Measurements from ENCODE around the gene LMNB1. TPM values are rescaled to one million over a fixed set of nuclear protein-coding genes. Genes with fewer than 3 reads are reported as not detected.

The LMNB1 gene
- total and polyA plus RNA-seq, 2 of the 13 experiments (the other 11 are each of a cell fraction or from before 2014, with no cell fraction given) = 12.5 to 159 TPM

- no TSS peak for BruUV-seq (replicated peaks)
- POLR2A ChIA-PET = no interaction called here
- CTCF ChIA-PET (ENCODE audit: low intra/inter-chr PET ratio, low total read pairs) = no interaction called here
These were observed 71.3 kb downstream of the LMNB1 start for GRCh38 chr5:126848253-126848652.

GRCh38 chr5:126849101-126849678 is 72.3 kb downstream of the LMNB1 start:
- DNase-seq (ENCODE audit: low spot score) = no peak
- no TSS peak for BruUV-seq (replicated peaks)
- Histone ChIP-seq H2AFZ (ENCODE audit: low read length) (no peak overlapping the region), H3K27me3 (ENCODE audit: control insufficient read depth in 1 of 2, insufficient read depth in 2 of 2, low read length in 2 of 2) (no peaks in the 10 kb centered on the region), H3K4me2 (ENCODE audit: low read depth, low read length) (no peak overlapping the region), H3K79me2 (ENCODE audit: insufficient read depth, low read length) (no peaks in the 10 kb centered on the region), H3K9me3 (ENCODE audit: low read length) (no peaks in the 10 kb centered on the region), H3K4me3 (replicated peaks in 1 of 3; ENCODE audit: insufficient read depth in 1 of 3, low read depth in 2 of 3, low read length in 3 of 3) (no peak overlapping the region), H3K27ac (ENCODE audit: extremely low read length, insufficient read depth, low read length) (no peak overlapping the region), H3K9ac (ENCODE audit: insufficient read depth, low read depth, low read length) (no peak overlapping the region), H4K20me1 (ENCODE audit: insufficient read depth, low read length) (no peaks in the 10 kb centered on the region), H3K36me3 (replicated peaks in 1 of 2; ENCODE audit: control insufficient read depth in 1 of 2, insufficient read depth in 2 of 2, low read length in 2 of 2) (no peaks in the 10 kb centered on the region), H3K4me1 (ENCODE audit: insufficient read depth, low read length) (no peaks in the 10 kb centered on the region)
- ATAC-seq = peak; percentile 44; the same call in 1 of the 3 replicates
- ChIA-PET CTCF (ENCODE audit: low intra/inter-chr PET ratio, low total read pairs) (no interaction called here), POLR2A (no interaction called here)
- TF ChIP-seq CEBPB (IDR thresholded peaks at IDR 0.05; ENCODE audit: borderline replicate concordance, low read depth, low read length) (peak; percentile 16; the same call in 1 of the 2 replicates), KAT8 (CRISPR knock-in tag; IDR thresholded peaks at IDR 0.05) (no peak), NR2F2 (IDR thresholded peaks at IDR 0.05; ENCODE audit: borderline replicate concordance, low read depth) (no peak)
- in situ Hi-C loops (cut with HindIII; ENCODE audit: extremely low pct_ligation_motif_present, low pct_unique_long_range_greater_than_20kb) = no loop called here
- intact Hi-C loops (cut with micrococcal nuclease; ENCODE audit: unreplicated experiment) = no loop called here
- 80% methylated on average over 3 of the region's 3 CpGs for WGBS (ENCODE audit: low lambda C conversion rate)
- FAIRE-seq = no peak

More at GRCh38 chr5:126848253-126848652, 71.3 kb downstream of the LMNB1 start:
- Histone ChIP-seq H3K79me2 (ENCODE audit: insufficient read depth, low read length) (no peaks in the 10 kb centered on the region), H3K4me3 (replicated peaks in 1 of 3; ENCODE audit: insufficient read depth in 1 of 3, low read depth in 2 of 3, low read length in 3 of 3) (no peak overlapping the region), H3K36me3 (replicated peaks in 1 of 2; ENCODE audit: control insufficient read depth in 1 of 2, insufficient read depth in 2 of 2, low read length in 2 of 2) (no peaks in the 10 kb centered on the region), H4K20me1 (ENCODE audit: insufficient read depth, low read length) (no peaks in the 10 kb centered on the region), H2AFZ (ENCODE audit: low read length) (no peak overlapping the region), H3K4me1 (ENCODE audit: insufficient read depth, low read length) (no peaks in the 10 kb centered on the region), H3K4me2 (ENCODE audit: low read depth, low read length) (no peak overlapping the region), H3K9ac (ENCODE audit: insufficient read depth, low read depth, low read length) (no peak overlapping the region), H3K27me3 (ENCODE audit: control insufficient read depth in 1 of 2, insufficient read depth in 2 of 2, low read length in 2 of 2) (no peaks in the 10 kb centered on the region), H3K9me3 (ENCODE audit: low read length) (no peaks in the 10 kb centered on the region), H3K27ac (ENCODE audit: extremely low read length, insufficient read depth, low read length) (no peak overlapping the region)
- in situ Hi-C loops (cut with HindIII; ENCODE audit: extremely low pct_ligation_motif_present, low pct_unique_long_range_greater_than_20kb) = no loop called here
- DNase-seq (ENCODE audit: low spot score) (no peak), FAIRE-seq (no peak), ATAC-seq (no peak; the same call in 2 of the 3 replicates)
- 90% methylated on average over 8 of the region's 8 CpGs for WGBS (ENCODE audit: low lambda C conversion rate)
- TF ChIP-seq ZNF33A (CRISPR knock-in tag; IDR thresholded peaks at IDR 0.05; ENCODE audit: borderline replicate concordance) (no peak), ZNF775 (CRISPR knock-in tag; IDR thresholded peaks at IDR 0.05; ENCODE audit: borderline replicate concordance) (no peak), MNT (IDR thresholded peaks at IDR 0.05) (0 out of 2 replicates have a peak, but pooled peaks have one; percentile 25), SMAD3 (CRISPR knock-in tag; IDR thresholded peaks at IDR 0.05) (no peak), PCBP2 (optimal IDR thresholded peaks at IDR 0.05; ENCODE audit: low read depth, low read length, poor library complexity, severe bottlenecking) (no peak), ZNF562 (CRISPR knock-in tag; IDR thresholded peaks at IDR 0.05; ENCODE audit: borderline replicate concordance) (no peak), ZBTB38 (CRISPR knock-in tag; IDR thresholded peaks at IDR 0.05) (no peak), HOXA5 (CRISPR knock-in tag; IDR thresholded peaks at IDR 0.05) (no peak)
- intact Hi-C loops (cut with micrococcal nuclease; ENCODE audit: unreplicated experiment) = no loop called here
